HG02943 (cell line): Measurements from ENCODE around the gene NT5DC2.

Experiments
- ATAC-seq: cut with Tn5 transposase; IDR thresholded peaks from one replicate; pipeline ENCODE4 v1.9.1; 2021; ENCODE audit warnings: mild to moderate bottlenecking, low read depth, moderate library complexity; ENCODE audit not compliant: unreplicated experiment

NT5DC2 gene

DNA sequence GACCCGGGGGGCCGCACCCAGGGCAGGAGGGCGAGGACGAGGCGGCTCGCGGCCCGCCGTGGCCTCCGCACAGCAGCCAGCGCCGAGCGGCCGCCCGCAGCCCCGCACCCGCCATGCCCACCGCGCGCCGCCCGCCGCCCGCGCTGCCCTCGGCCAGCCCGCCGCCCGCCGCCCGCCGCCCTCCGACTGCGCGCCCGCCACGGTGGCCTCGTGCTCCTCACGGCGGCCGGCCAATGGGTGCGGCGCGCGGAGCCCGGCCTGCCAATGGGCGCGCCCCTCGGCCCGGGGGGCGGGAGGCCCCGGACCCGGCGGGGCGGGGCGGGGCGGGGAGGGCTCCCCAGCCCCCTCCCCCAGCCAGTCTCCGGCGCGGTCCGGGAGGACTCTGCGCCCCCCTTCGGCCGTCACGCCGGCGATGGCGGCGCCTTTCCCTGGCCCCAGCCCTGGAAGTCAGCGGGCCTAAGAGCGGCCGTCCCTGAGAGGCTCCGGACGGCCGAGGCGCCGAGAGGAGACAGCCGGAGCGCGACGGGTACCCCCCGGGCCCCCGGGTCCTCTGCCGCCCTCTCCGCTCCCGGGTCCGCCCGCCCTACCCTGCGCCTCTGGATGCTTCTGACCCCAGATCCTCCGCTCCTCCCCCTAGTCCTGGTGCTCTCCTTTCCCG is at the start of gene NT5DC2:
NT5DC2 (minus strand) TSS at position 235 of the 658 bp plus-strand sequence; CDS start at position 115, 120 bp downstream.
- ATAC-seq = no peak

DNA sequence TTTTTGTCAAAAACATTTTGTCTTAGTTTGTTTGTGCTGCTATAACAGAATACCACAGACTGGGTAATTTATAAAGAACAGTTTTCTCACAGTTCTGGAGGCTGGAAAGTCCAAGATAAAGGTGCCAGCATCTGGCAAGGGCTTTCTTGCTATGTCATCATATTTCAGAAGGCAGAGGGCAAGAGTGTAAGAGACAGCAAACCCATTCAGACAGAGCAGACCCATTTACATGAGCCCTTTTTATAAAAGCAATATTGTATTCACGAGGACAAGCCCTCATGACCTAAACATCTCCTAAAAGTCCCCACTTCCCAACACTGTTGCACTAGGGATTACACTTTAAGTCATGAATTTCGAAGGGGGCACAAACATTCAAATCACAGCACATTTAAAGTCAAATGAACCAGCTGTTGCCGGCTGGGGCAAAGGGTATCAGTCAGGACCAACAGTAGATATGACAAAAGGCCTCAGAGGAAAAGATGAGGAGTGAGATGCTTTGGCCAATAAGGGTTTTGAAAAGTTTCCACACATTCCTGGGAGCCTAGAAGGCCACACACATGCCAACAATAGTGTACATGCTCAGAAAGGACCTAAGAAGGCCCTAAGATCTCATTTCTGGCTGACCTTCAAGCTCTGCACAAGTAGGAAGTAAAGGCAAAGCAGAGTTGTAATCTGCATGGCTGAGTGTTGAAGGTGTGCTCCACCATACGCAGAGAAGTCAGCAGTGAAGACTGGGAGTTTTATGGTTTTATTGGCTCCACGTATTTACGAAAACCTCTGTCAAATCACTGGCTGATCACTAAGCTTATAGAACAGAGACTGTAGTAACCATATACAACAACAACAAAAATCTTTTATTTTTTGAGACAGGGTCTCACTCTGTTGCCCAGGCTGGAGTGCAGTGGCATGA is 40.7 kb upstream of the NT5DC2 start:
- no peak for ATAC-seq

DNA sequence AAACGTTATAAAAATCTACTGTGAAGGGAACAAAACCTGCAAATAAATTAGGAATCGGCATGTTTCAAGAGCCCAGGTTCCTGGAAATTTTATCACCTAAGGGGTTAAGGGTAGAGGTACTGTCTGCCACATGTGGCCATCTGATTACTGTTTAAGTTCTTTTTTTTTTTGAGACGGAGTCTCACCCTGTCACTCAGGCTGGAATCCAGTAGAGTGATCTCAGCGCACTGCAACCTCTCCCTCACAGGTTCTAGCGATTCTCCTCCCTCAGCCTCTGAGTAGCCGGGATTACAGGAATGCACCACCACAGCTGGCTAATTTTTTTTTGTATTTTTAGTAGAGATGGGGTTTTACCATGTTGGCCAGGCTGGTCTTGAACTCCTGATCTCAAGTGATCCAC is 38.6 kb upstream of the NT5DC2 start:
- no peak for ATAC-seq

DNA sequence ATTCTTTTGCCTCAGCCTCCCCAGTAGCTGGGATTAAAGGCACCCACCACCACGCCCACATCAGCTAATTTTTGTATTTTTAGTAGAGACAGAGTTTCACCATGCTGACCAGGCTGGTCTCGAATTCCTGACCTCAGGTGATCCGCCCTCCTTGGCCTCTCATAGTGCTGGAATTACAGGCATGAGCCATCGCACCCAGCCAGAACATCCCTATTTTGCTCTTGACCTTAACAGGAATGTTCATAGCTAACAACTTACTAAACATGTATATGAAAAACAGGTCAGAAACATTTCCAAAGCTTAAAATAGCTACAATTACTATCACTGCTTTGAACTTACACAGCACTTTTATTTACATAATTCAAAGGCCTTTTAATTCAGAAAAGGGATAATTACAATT is 36.4 kb upstream of the NT5DC2 start:
- ATAC-seq = no peak

DNA sequence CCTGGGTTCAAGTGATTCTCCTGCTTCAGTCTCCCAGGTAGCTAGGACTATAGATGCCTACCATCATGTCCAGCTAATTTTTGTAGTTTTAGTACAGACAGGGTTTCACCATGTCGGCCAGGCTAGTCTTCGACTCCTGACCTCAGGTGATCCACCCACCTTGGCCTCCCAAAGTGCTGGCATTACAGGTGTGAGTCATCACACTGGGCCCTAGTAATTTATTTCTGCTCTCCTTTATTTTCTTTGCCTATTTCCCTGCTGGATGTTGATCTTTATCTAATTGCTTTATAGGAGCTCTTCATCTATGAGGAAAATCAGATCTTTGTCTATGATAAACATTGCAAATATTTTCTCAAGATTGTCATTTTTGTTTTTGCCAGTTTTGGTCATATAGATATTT is 34.4 kb upstream of the NT5DC2 start:
- no peak for ATAC-seq

DNA sequence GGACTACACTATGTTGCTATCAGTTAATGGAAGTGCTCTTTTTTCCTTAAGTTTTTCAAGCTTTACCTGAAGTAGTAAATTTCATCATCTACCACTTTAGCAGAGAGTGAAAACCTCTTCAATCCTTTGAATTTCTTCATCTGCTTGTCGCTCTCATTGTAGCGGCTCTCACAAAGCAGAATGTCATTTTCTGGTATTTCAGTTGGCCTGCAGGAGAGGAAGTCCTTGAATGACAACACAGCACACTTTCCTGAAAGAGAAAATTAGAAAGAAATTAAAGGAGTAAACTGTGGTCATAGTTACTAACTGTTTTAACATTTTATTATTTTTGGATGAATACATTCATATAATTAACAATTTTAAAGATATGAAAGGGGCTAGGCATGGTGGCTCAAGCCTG is 30.3 kb upstream of the NT5DC2 start:
- ATAC-seq = no peak

DNA sequence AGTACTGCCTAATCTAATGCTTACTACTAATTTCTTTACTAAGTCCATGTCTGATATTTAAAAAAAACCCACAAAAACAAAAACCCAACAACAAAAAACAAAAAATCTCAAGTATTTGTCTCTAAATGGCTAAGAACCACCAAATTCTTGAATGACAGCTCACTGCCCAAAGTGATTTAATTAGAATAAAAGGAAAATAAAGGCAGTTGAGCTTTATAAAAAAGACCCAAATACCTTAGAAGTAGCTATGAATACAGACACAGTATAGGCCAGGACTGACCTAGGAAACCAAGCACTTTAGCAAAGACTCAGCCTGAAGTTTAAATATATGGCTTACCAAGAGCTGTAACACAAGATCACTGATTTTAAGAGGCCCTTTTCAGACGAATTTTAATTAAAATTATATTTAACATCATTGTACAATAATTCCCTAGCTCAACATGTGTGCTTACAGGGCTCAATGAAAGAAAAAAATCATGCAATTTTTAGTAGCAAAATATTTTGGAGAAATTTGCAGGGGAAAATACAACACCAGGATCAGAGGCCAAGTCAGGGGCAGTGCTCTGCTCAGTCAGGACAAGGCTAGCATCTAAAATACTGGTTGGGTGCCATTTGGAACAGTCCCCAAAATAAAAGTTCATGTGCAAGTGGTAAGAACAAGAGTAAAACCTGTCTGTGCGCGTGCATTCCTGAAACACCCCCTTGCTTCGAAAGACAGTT is 27.5 kb upstream of the NT5DC2 start:
- ATAC-seq = no peak

DNA sequence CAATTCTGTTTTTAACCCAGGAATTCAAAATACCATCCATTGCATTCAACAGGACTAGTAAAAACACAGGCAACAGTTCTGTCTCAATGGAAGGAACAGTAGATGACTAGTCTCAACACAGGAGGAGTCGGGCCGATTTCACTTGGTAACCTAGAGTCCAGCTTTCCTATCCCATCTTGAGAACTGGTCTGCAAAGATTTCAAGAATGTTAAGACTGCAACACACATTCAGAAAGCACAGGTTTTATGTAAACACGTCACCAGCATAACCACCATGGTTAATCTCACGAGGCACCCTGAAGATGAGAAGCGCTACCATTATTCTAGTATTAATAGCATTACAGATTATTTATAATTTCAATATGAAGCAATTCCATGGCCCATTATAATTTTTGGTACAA is 24.8 kb upstream of the NT5DC2 start:
- ATAC-seq = no peak

DNA sequence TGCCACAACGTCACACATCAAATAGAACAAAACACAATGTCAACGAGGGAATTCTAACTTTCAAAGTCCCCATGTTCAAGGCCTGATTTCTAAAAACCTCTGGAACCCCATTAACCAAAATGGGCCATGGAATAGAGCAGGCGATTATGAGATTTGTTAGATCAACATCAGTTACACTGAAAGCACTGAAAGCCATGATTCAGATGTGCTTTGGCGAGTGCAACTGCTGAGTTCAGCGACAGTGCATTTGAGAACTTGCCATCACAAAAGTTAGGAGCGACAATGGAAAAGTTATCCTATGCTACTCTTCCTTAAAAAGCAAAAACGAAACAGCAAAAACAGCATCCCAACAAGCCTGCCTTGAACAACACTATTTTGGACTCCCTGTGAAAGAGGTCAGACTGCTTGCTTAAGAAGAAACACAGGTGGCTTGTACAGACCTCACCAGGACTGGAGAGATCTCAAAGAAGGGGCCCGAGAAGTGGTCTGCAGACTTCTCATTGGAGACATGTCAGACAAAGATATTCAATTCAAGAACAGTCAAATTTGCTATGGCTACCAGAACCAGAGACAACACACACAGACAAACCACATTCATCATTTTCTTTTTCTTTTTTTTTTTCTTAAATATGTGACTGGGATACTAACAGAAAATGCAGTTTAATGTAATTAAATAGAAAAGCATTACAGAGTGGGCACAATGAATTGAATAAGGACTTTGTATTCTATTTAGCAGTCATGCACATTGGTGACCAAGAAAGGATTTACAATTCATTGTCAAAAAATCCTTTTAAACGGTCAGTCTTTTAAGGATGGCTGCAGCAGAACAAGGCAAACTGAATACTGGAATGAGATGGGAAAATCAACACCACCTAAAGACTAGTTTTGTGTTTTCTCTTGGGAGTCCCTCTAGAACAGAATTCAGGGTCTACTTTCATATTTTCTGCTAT is 23.6 kb upstream of the NT5DC2 start:
- no peak for ATAC-seq

DNA sequence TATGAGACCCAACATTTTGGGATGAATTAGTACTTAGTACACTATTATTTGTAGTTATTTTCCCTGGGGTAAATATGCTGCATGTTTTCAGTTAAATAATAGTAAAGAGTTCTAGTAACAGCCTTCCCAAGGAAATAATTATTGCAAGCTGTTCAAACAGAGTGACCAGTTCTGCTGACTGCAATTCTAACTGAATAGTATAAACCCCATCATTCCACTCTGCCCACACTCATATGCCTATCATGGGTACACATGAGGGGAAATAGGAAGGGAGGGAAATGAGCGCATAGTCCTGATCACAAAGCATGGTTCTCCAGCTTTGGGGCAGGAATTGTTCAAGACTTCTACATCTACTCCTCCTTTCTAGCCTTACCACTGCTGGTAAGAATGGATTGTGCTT is 21.4 kb upstream of the NT5DC2 start:
- no peak for ATAC-seq

DNA sequence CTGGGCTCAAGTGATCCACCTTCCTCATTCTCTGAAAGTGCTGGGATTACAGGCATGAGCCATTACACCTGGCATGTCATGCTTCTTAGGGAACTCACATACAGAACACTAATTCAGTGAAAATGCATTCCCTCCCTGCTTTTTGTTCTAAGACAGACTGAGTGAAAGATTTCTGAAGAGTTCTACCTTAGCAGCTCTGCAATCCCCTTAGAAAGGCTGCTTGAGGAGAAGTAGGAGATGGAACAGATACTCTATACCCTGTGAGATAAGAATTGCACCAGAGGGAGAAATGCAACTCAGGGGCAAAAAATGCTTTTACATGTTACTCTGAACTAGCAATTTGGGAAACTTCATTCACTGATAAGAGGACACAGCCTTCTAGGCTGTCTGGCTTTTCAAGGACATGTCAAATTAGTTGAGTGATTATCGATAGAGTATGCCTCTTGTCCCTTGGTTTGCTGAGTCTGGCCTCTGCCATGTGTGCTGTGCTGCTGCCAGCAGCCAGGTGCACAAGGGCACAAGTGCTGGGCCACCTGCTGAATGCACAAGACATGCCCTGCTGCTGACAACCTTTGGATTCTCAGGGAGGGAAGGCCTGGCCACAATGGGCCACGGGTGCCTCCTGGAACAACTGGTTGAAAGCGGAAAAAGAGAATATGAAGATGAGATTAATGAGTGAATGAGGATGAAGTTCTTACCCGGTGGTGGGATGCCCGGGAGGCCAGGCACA is 20.5 kb upstream of the NT5DC2 start:
- ATAC-seq = no peak

DNA sequence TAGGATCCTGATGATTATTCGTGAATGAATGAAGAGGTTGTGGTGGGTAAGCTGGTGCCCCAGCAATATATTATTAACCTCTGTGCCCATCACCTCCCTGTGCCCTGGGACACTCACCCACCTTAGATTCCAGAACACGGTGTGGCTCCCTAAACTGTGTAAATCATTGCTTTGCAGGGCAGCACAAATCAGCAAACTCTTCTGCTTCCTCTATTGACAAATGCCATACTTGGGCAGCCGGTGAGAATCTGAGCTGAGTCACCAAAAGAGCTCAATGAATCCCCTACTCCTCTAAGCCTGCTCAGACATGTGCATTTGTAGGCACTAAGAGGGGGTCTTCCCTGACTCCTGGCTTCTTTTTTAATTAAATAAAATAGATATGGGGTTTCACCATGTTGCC is 18.4 kb upstream of the NT5DC2 start:
- no peak for ATAC-seq

DNA sequence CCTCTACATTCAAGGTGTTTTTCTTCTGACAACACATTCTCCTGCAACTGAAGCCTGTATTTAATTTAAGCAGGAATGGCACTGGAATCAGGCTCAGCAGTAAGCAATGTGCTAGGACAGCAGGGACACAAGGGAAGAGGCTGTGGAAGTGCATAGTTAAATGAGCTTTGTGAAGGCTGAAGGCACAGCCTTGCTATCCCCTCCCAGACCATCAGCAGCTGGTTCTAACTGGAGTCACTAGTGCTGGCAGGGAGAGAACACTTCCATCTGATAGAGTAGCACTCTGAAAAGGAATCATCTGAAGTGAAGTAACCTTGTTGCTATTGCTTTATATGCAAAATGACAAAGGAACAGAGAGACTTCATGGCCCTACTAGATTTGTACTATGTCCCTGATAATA is 17.5 kb upstream of the NT5DC2 start:
- ATAC-seq = no peak

DNA sequence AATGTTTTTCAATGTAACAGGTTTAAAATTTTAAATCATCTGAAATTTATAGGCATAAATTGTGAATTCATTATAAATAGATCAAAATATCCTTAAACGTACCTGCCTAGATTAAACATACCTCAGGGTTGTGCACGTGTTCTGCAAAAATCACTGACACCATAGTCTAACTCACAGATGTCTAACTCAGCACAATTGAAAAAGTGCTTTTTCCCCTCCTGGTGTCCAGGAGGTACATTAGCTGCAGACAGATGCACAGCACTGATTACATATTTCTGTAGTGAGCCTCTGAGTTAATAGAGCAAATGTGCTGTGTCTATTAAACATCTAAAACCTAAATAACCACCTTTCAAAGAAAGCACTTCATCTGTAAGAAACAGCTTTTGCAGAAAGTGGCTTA is 13.5 kb upstream of the NT5DC2 start:
- no peak for ATAC-seq

DNA sequence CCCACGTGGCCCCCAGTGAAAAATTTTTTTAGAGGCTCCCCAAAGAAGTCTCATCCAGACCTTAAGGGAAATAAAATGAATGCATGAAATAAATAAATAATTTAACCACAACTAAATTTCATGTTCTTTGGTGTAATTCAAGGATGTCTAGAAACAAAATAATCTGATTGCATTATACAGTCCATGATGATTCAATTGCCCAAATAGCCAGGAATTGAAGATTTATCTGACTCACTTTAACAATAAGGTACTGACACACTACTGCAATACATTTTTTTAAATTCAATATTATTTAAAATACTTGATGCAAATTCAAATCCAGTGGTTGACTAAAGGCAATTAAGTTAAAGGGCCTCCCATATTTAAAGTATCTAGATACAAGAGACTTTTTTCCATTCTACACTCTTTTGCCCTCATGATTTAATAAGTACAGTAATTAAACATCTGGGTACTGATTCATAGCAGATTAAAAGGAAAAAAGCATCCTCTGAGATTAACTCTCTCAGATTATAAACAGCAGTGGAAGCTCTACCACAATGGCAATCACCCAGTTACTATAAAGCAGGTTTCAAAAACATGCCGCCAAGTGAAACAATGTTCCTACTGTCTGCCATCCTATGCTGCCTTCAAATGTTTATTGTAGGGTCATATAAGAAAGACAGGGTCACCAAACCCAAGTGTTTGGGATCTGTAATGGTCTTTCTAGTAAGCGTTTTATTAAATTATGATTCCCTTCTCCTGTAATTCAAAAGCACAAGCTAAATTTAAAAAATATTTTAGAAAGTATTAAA is 12.6 kb upstream of the NT5DC2 start:
- ATAC-seq = no peak

DNA sequence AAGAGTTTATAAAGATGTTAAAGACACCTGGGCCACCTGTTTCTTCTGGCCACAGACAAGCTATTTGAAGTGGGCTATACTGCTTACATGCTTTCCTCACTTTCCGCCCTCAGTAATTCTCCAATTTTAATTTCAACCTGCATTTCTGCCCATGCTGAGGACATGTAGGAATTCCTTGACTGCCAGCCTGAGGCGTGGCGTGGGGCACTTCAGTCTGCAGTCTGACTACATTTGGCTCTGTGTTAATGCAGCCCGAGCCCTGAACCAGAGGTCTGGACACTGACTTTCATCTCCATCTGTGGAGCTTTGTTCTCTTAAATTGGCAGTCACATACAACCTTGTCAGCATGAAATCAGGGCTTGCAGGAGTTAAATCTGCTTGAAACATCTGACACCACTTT is 11.3 kb upstream of the NT5DC2 start:
- ATAC-seq = no peak

DNA sequence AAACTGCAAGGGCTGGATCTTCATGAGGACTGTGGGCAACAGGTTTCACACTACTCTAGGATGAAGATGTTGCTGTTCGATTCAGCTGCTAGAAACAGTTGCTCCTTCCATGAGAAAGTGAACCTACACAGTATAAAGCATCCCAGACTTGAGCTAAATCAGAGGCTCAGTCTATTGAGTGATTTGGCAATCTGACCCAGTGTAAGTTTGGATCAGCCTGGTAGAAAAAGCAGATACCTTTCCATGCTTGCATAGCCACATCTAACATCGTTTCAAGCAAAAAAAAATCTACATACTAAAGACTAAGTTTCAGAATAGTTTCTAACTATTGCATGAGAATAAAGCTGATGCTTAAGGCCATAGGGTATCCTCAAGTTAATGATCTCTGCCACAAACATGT is 7.4 kb upstream of the NT5DC2 start:
- no peak for ATAC-seq

DNA sequence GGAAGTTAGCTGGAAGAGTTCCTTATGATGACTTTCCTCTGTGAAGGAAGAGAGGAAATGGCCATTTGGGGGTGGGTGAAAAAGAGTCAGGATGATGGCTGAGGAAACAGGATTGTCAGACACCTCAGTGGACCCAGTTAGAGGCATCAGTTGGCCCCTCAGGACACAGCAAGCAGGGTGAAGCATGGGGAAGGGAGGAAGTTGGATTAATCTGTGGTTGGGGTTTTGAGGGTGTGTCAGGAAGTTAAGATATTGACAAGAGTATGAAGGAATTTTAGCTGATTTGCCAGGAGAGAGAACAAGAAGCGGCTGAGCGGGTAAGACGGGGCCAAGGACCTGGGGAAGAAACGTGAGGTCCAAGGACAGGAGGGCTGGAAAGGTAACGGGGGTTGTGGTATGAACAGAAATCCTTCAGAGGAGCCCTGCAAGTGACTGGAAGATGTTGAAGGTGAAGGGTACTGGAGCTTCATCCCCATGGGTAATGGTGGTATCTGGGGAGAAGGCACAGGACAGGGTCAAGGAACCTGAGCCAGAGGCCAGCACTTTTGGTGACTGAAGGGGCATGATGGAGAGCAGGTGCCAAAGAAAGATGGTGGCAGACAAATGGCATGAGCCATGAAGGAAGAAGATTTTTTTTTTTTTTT is 5.5 kb upstream of the NT5DC2 start:
- ATAC-seq = no peak
